ENCODE measurements around the gene KPNA3.
"Not testable (repeated sequence)": the region's sequence is repeated elsewhere in the genome, so short reads cannot be mapped to it uniquely, and the experiment has no call there.

KPNA3 gene

GRCh38 chr13:49806126-49806536, 13.6 kb upstream of the KPNA3 start:
- no peak for DNase-seq

GRCh38 chr13:49803047-49803446, 10.6 kb upstream of the KPNA3 start:
- not testable (repeated sequence) for DNase-seq

DNA sequence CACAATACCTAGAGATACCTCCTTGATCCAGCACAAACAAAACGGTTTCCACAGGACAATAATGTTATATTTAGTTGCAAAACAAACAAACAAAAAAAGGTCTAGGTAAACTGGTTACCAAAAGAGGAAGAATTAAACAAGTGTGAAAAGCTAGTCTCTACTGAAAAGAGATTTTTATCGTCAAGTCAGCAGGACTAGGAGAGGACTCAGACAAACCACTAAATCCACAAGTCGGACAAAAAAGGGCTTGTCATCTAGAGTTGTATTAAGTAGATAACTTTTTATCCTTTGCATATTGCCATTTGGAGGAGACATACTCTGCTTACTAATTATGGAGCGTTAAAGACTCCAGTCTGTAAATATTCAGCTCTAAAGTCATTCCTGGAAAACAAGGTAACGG, 9.9 kb upstream of the KPNA3 start:
- no peak for DNase-seq

DNA sequence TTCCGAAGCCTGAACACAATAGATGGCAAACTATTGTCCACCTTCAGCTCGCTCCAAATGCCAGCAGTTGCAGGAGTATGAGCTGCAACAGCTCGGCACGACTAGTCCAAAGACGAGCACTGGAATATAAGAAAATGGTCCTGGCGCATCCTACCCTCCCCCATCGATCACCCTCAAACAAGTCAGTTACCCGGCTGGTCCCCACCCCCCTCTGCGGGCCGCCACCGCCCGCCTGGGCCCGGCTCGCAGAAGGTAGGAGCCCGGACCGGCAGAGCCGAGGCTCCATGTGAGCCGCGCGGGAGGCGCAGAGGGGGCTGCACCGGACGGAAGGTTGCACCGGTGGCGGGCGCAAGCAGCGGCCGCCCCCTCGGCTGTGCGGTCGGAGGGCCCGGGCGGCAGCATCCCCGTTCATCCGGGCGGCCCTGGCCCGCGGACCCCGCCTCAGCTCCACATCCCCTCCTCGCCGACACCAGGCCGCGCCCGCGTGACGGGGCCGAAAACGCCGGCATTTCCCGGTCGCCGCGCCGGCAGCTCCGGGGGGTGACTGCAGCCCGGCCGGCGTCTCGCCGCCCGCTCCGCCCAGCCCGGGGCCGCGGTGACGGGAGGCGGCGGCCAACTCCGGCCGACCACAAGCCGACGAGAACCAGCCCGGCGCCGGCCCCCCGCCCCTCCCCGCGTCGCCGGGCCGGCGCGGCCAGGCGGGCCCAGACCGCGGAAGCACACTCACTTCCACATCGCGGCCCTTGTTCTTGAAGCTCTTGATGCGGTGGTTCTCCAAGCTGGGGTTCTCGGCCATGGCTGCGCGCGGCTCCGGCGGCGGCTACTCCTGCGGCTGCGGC, 552 bp downstream of the KPNA3 start:
- peak; percentile 64 for DNase-seq

DNA sequence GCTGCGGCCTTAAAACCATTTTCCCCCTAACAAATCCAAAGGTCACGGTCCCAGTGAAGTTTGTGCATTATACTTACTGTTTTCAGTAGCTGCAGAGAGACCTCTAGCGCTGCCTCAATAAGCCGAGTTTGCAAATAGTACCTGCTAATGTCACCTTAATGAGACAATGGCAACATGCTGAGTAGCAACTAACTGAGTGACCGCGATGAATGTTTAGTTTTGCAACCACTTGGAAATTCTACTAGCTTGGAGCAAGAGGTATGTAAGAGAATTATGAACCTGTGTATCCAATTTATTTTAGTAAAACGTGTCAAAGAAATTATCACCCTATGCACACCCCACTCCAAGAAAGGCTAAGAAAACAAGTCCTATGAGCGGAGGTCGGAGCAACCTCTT, 1.2 kb downstream of the KPNA3 start:
- DNase-seq = no peak

GRCh38 chr13:49789968-49790367, 2.5 kb downstream of the KPNA3 start:
- DNase-seq = no peak

- DNase-seq = no peak
Observed at GRCh38 chr13:49786401-49787008, 6.0 kb downstream of the KPNA3 start.

GRCh38 chr13:49784886-49785570, 7.5 kb downstream of the KPNA3 start:
- DNase-seq = no peak

DNA sequence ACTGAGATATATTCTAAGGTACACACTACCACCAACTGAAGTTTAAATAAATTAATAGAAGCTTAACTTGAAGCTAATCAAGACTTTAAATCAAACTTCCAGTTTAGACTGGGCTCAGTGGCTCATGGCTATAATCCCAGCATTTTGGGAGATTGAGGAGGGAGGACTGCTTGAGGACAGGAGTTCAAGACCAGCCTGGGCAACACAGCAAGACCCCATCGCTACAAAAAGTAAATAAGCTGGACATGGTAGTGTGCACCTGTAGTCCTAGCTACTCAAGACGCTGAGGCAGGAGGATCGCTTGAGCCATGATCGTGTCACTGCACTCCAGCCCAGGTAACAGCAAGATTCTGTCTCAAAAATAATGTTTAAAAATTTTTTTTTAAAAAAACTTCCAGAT, 8.6 kb downstream of the KPNA3 start:
- DNase-seq = no peak

- no peak for DNase-seq
Observed at GRCh38 chr13:49782784-49783183, 9.7 kb downstream of the KPNA3 start.

DNA sequence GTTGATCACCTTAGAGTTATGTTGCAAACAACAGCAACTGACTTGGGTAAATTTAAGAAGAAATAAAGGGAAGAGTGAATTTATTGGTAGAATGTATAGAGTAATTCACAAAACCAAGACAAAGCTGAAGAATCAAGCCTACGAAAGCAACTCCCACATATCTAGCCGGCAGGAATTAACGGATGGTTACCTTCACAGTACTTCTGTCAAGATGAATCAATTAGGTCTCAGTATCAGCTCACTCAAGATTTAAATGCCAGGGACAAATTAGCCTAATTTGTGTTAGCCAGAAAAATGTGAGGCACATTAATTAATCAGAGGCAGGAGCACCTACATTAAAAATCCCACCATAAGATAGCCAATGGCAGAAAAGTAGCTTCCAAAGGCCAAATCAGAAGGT, 10.7 kb downstream of the KPNA3 start:
- no peak for DNase-seq

DNA sequence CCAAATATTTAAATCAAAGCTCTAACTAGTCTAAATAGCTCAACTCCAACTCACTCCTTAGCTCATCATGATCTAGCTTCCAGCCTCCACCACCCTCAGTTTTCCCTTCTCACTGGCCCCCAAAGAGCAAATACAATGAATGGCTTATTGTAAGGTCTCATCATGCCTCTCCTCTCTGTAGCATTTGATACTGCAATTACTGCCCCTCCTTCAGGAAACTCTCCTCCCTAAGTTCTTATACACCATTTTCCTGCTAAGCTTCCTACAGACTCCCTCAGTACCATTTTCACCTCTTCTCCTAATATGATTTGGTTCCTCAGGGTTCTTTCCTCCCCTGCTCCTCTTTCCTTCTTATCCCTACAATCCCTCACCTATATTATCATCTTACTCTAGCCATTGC, 12.8 kb downstream of the KPNA3 start:
- DNase-seq = no peak

DNA sequence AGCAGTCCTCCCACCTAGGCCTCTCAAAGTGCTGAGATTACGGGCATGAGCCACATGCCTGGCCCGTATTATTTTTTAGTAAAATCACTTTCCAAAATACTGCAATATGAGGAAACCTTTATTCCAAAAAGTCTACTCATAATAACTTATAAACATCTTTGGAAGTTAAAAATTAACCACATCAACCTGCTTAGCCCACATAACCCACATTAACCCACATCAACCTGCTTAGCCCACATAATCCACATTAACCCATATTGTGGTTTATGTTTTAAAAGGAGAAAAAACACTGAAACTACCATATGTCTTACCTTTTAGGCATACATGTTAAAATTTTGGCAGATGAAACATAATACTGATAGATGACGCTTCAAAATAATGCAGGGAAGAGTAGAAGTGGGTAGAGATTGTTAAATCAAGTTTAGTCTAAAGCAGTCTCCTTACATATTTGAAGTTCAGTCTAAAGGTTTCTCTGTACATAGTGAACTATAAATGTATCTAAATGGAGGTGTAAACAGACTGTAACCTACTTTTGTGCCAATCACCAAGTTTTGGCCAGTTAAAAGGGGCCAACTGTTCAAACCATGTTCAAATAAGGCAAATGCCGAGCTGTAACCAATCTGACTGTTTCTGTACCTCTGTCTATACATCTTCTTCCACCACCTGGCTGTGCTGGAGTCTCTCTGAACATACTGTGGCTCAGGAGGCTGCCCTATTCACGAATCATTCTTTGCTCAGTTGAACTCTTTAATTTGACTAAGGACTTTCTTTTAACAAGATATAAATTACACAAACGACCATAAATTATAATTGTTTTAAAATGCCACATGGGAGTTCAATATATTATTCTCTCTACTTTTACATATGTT, 14.5 kb downstream of the KPNA3 start:
- DNase-seq = no peak

GRCh38 chr13:49776871-49777270, 15.6 kb downstream of the KPNA3 start:
- DNase-seq = no peak

- no peak for DNase-seq
Observed at GRCh38 chr13:49774376-49775005, 18.0 kb downstream of the KPNA3 start.

- no peak for DNase-seq
Observed at GRCh38 chr13:49772828-49773227, 19.7 kb downstream of the KPNA3 start.

DNA sequence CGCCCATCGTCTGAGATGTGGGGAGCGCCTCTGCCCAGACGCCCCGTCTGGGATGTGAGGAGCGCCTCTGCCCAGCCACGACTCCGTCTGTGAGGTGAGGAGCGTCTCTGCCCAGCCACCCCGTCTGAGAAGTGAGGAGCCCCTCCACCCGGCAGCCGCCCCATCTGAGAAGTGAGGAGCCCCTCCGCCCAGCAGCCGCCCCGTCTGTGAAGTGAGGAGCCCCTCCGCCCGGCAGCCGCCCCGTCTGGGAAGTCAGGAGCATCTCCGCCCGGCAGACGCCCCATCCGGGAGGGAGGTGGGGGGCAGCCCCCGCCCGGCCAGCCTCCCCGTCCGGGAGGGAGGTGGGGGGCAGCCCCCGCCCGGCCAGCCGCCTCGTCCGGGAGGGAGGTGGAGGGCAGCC, 30.7 kb downstream of the KPNA3 start:
- DNase-seq = not testable (repeated sequence)

DNA sequence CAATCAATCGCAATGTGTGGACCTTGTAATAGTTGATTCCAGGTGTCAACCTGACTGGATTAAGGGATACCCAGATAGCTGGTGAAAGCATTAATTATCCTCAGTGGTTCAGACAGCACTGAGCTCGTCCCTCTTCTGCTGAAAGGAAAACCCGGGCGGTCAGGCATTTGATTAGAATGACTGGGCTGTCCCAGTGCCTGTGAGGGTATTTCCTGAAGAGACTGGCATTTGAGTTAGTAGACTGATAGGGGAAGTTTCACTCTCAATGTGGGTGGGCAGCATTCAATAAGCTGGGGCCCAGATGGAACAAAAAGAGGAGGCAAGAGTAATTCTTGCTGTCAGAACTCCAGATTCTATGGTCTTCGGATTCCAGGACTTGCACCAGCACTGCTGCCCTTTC, 31.9 kb downstream of the KPNA3 start:
- DNase-seq = no peak

- no peak for DNase-seq
Observed at GRCh38 chr13:49759503-49759902, 33.0 kb downstream of the KPNA3 start.

DNA sequence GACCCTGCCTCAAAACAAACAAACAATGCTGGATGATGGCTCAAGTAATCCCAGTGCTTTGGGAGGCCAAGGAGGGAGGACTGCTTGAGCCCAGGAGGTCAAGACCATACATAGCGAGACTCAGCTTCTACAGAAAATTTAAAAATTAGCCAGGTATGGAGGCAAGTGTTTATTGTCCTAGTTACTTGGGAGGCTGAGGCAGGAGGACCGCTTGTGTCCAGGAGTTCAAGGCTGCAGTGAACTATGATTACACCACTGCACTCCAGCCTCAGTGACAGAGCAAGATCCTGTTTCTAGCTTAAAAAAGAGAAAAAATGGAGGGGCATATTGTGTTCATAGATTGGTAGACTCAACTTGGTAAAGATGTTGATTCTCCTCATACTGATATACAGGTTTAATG, 36.2 kb downstream of the KPNA3 start:
- no peak for DNase-seq

- no peak for DNase-seq
Observed at GRCh38 chr13:49754146-49754545, 38.3 kb downstream of the KPNA3 start.

- no peak for DNase-seq
Observed at GRCh38 chr13:49749848-49750247, 42.6 kb downstream of the KPNA3 start.

- DNase-seq = no peak
Observed at GRCh38 chr13:49746111-49746510, 46.4 kb downstream of the KPNA3 start.

All from activated naive CD4-positive, alpha-beta T cell treated with Interleukin-2 at 50 U/mL for 16 hours (primary cell).